NT2/D1 (cell line): ENCODE results near the gene SLC25A39.

Experiments used
- YY1 ChIP-seq: IDR thresholded peaks from 2 replicates; pipeline ENCODE4 v1.6.1; 2011; ENCODE audit not compliant: insufficient read length, insufficient read depth
- ZNF274 ChIP-seq: IDR thresholded peaks from 2 replicates; pipeline ENCODE4 v1.6.1; 2011; ENCODE audit warnings: mild to moderate bottlenecking, low read depth, low read length

- TF ChIP-seq YY1 (no peak), ZNF274 (no peak)
Measured at GRCh38 chr17:44307387-44308186, 17.0 kb downstream of the SLC25A39 start.
